KMS-11 (cell line): Measurements from ENCODE around the gene CCDC38.

Experiments used
- H2AFZ ChIP-seq: fragments of 200-600 bp; sonication (generic); 2 replicates; pipeline ENCODE4 v1.6.1; 2016; ENCODE audit warnings: antibody characterized with exemption, mixed run types, low read depth
- H3K27ac ChIP-seq: fragments of 200-600 bp; sonication (generic); 2 replicates; pipeline ENCODE4 v1.6.1; 2016; ENCODE audit warnings: mild to moderate bottlenecking, mixed run types
- H3K27me3 ChIP-seq: fragments of 200-600 bp; sonication (generic); 2 replicates; pipeline ENCODE4 v1.6.1; 2017; ENCODE audit warnings: mild to moderate bottlenecking, low read depth, mixed run types, moderate library complexity; ENCODE audit not compliant: insufficient read depth
- H3K36me3 ChIP-seq: fragments of 200-600 bp; sonication (generic); 2 replicates; pipeline ENCODE4 v1.6.1; 2017; ENCODE audit warnings: mild to moderate bottlenecking, mixed run types; ENCODE audit not compliant: insufficient read depth
- H3K4me1 ChIP-seq: fragments of 200-600 bp; sonication (generic); 2 replicates; pipeline ENCODE4 v1.6.1; 2016; ENCODE audit warnings: mild to moderate bottlenecking, low read depth, mixed run types; ENCODE audit not compliant: poor library complexity, severe bottlenecking
- H3K4me2 ChIP-seq: fragments of 200-600 bp; sonication (generic); 2 replicates; pipeline ENCODE4 v1.7.0; 2016; ENCODE audit warnings: mild to moderate bottlenecking, mixed run types
- H3K4me3 ChIP-seq: fragments of 200-600 bp; sonication (generic); IDR thresholded peaks from 2 replicates; pipeline ENCODE4 v1.6.1; 2017; ENCODE audit warnings: low read depth, low read length, mixed read lengths; ENCODE audit not compliant: insufficient read depth
- H3K79me2 ChIP-seq: fragments of 200-600 bp; sonication (generic); 2 replicates; pipeline ENCODE4 v1.6.1; 2016; ENCODE audit warnings: low read depth, mixed run types; ENCODE audit not compliant: insufficient read depth
- H3K9ac ChIP-seq: fragments of 200-600 bp; sonication (generic); 2 replicates; pipeline ENCODE4 v1.6.1; 2016; ENCODE audit warnings: mild to moderate bottlenecking, mixed run types
- H4K20me1 ChIP-seq: fragments of 200-600 bp; sonication (generic); 2 replicates; pipeline ENCODE4 v1.6.1; 2016; ENCODE audit warnings: mild to moderate bottlenecking, mixed run types; ENCODE audit not compliant: insufficient read depth
- CTCF ChIP-seq: fragments of 200-600 bp; sonication (generic); conservative IDR thresholded peaks from 2 replicates; pipeline ENCODE4 v1.6.1; 2017; ENCODE audit warnings: low read depth, mild to moderate bottlenecking, antibody characterized with exemption, low read length, moderate library complexity, mixed read lengths

The CCDC38 gene

GRCh38 chr12:95862038-95862437 lies 80.4 kb downstream of the CCDC38 start:
- Histone ChIP-seq H3K9ac (no peak overlapping the region), H4K20me1 (0 out of 2 replicates have a peak, but pooled peaks cover 3% of the 10 kb centered on the region), H2AFZ (no peak overlapping the region), H3K27ac (no peak overlapping the region), H3K79me2 (peaks cover 37% of the 10 kb centered on the region), H3K4me2 (no peak overlapping the region), H3K36me3 (peaks cover 4% of the 10 kb centered on the region; the same call in 1 of the 2 replicates), H3K27me3 (no peaks in the 10 kb centered on the region), H3K4me1 (peaks cover 10% of the 10 kb centered on the region), H3K4me3 (no peak overlapping the region)
- TF ChIP-seq CTCF, result no peak

GRCh38 chr12:95859947-95860850 lies 82.2 kb downstream of the CCDC38 start:
- Histone ChIP-seq H3K36me3 (peaks cover 4% of the 10 kb centered on the region; the same call in 1 of the 2 replicates), H3K27ac (peak overlapping the region; percentile 51; the same call in 1 of the 2 replicates)

GRCh38 chr12:95859344-95859816 lies 83.0 kb downstream of the CCDC38 start:
- peaks cover 10% of the 10 kb centered on the region for H3K4me1 ChIP-seq

More at GRCh38 chr12:95859947-95860850, 82.2 kb downstream of the CCDC38 start:
- Histone ChIP-seq H3K9ac (peak overlapping the region; percentile 75; the same call in 1 of the 2 replicates), H2AFZ (no peak overlapping the region), H3K4me3 (no peak overlapping the region), H3K4me2 (peak overlapping the region; percentile 83), H3K4me1 (peaks cover 10% of the 10 kb centered on the region), H3K27me3 (no peaks in the 10 kb centered on the region), H4K20me1 (0 out of 2 replicates have a peak, but pooled peaks cover 2% of the 10 kb centered on the region), H3K79me2 (peaks cover 37% of the 10 kb centered on the region)
- no peak for TF ChIP-seq CTCF

More at GRCh38 chr12:95859344-95859816, 83.0 kb downstream of the CCDC38 start:
- peaks cover 4% of the 10 kb centered on the region; the same call in 1 of the 2 replicates for H3K36me3 ChIP-seq
- peak overlapping the region; percentile 51 for H3K27ac ChIP-seq
- no peak overlapping the region for H3K4me3 ChIP-seq
- H4K20me1 ChIP-seq, result no peaks in the 10 kb centered on the region
- TF ChIP-seq CTCF, result no peak
- peaks cover 37% of the 10 kb centered on the region for H3K79me2 ChIP-seq
- no peaks in the 10 kb centered on the region for H3K27me3 ChIP-seq
- peak overlapping the region; percentile 81 for H2AFZ ChIP-seq
- H3K9ac ChIP-seq, result peak overlapping the region; percentile 75
- H3K4me2 ChIP-seq, result peak overlapping the region; percentile 83
